SK-N-SH (cell line): ENCODE data around the gene GALNT18. TPM values are rescaled to one million over a fixed set of nuclear protein-coding genes. Genes with fewer than 3 reads are reported as not detected.

ENCODE experiments used
- CTCF ChIA-PET: fragments of 300-600, 350-600 bp; formaldehyde crosslinking; extraction: SDS; loops from one replicate; lab custom pipeline; 2021; lab: Yijun Ruan, JAX
- POLR2A ChIA-PET: fragments of 350-600 bp; sonication (Branson Sonifier 250); formaldehyde crosslinking; extraction: SDS; loops from one replicate; lab custom pipeline; 2020; ENCODE audit warnings: antibody characterized with exemption, inconsistent platforms; lab: Yijun Ruan, JAX
- DNase-seq: peaks from one replicate; pipeline ENCODE4 v3.0.0; 2012
- H2AFZ ChIP-seq: fragments of 200-600 bp; sonication (generic); 2 replicates; pipeline ENCODE4 v1.8.1; 2016; ENCODE audit warnings: antibody characterized with exemption, mild to moderate bottlenecking, low read depth
- H3F3A ChIP-seq: fragments of 200-600 bp; sonication (generic); replicated peaks from 2 replicates; pipeline ENCODE3; 2016; ENCODE audit warnings: antibody characterized with exemption, mild to moderate bottlenecking; ENCODE audit not compliant: insufficient read depth
- H3K27ac ChIP-seq, 2 experiments: fragments of 200-500 bp in 1 of 2; fragments of 200-600 bp in 1 of 2; sonication (Bioruptor generic) in 1 of 2; sonication (generic), shearing (Covaris generic) in 1 of 2; 2 replicates each; pipeline versions ENCODE4 v1.5.1 to v1.6.1; 2014 to 2016; ENCODE audit warnings: low read depth in 2 of 2, inconsistent platforms in 1 of 2, low read length in 1 of 2, mild to moderate bottlenecking in 1 of 2, mixed read lengths in 1 of 2
- H3K27me3 ChIP-seq: fragments of 200-600 bp; sonication (generic), shearing (Covaris generic); 2 replicates; pipeline ENCODE4 v1.6.1; 2016; ENCODE audit warnings: mixed run types; ENCODE audit not compliant: insufficient read depth
- H3K36me3 ChIP-seq, 2 experiments: fragments of 200-500 bp in 1 of 2; fragments of 200-600 bp in 1 of 2; sonication (Bioruptor generic) in 1 of 2; sonication (generic) in 1 of 2; replicated peaks in 1 of 2; 2 replicates each; pipeline versions ENCODE3 to v1.5.1; 2014 to 2016; ENCODE audit warnings: low read length in 1 of 2, mild to moderate bottlenecking in 1 of 2; ENCODE audit not compliant: insufficient read depth in 2 of 2, control insufficient read depth in 1 of 2
- H3K4me1 ChIP-seq, 2 experiments: fragments of 200-500 bp in 1 of 2; fragments of 200-600 bp in 1 of 2; sonication (Bioruptor generic) in 1 of 2; sonication (generic), shearing (Covaris generic) in 1 of 2; 2 replicates each; pipeline versions ENCODE4 v1.5.1 to v1.6.1; 2014 to 2016; ENCODE audit warnings: low read depth in 1 of 2, low read length in 1 of 2, mixed run types in 1 of 2; ENCODE audit not compliant: insufficient read depth in 2 of 2, control insufficient read depth in 1 of 2
- H3K4me2 ChIP-seq: fragments of 200-600 bp; sonication (generic), shearing (Covaris generic); 2 replicates; pipeline ENCODE4 v1.6.1; 2017; ENCODE audit warnings: mixed run types
- H3K4me3 ChIP-seq, 2 experiments: fragments of 200-500 bp in 1 of 2; fragments of 200-600 bp in 1 of 2; sonication (Bioruptor generic) in 1 of 2; sonication (generic), shearing (Covaris generic) in 1 of 2; 2 replicates each; pipeline versions ENCODE4 v1.5.1 to v1.8.1; 2014 to 2016; ENCODE audit warnings: low read depth in 2 of 2, inconsistent platforms in 1 of 2, low read length in 1 of 2, mild to moderate bottlenecking in 1 of 2, mixed read lengths in 1 of 2, moderate library complexity in 1 of 2
- H3K79me2 ChIP-seq: fragments of 200-600 bp; sonication (generic); 2 replicates; pipeline ENCODE4 v1.8.1; 2017; ENCODE audit warnings: mild to moderate bottlenecking; ENCODE audit not compliant: insufficient read depth
- H3K9ac ChIP-seq: fragments of 200-600 bp; sonication (generic); 2 replicates; pipeline ENCODE4 v1.6.1; 2017; ENCODE audit warnings: mixed run types
- H3K9me2 ChIP-seq: fragments of 200-600 bp; sonication (generic); 2 replicates; pipeline ENCODE4 v1.6.1; 2017; ENCODE audit warnings: mixed run types
- H3K9me3 ChIP-seq: fragments of 200-600 bp; sonication (generic); 2 replicates; pipeline ENCODE4 v1.6.1; 2017; ENCODE audit warnings: mixed run types, mild to moderate bottlenecking, moderate library complexity
- H4K20me1 ChIP-seq: fragments of 200-600 bp; sonication (generic); 2 replicates; pipeline ENCODE4 v1.6.1; 2017; ENCODE audit warnings: mild to moderate bottlenecking, mixed run types; ENCODE audit not compliant: insufficient read depth
- CHD2 ChIP-seq: fragments of 150-350 bp; IDR thresholded peaks from 2 replicates; pipeline ENCODE4 v1.6.1; 2018; ENCODE audit warnings: low read length; ENCODE audit not compliant: partially characterized antibody
- ELF1 ChIP-seq: IDR thresholded peaks from 2 replicates; pipeline ENCODE4 v1.4.0; 2012
- FOSL2 ChIP-seq: IDR thresholded peaks from 2 replicates; pipeline ENCODE4 v1.4.0; 2012; ENCODE audit warnings: low read depth, mild to moderate bottlenecking, moderate library complexity, borderline replicate concordance
- FOXJ3 ChIP-seq: sonication (generic); formaldehyde crosslinking; IDR thresholded peaks from 2 replicates; pipeline ENCODE4 v1.5.1; 2020; ENCODE audit warnings: mild to moderate bottlenecking, missing genetic modification reagents
- FOXM1 ChIP-seq: IDR thresholded peaks from 2 replicates; pipeline ENCODE4 v1.4.0; 2012; ENCODE audit warnings: low read depth, mild to moderate bottlenecking
- GATA2 ChIP-seq: sonication (generic); formaldehyde crosslinking; IDR thresholded peaks from 2 replicates; pipeline ENCODE4 v1.5.0; 2020; ENCODE audit warnings: mild to moderate bottlenecking, missing genetic modification reagents
- JUND ChIP-seq: IDR thresholded peaks from 2 replicates; pipeline ENCODE4 v1.4.0; 2012
- MEF2A ChIP-seq: IDR thresholded peaks from 2 replicates; pipeline ENCODE4 v1.4.0; 2012; ENCODE audit warnings: low read depth, borderline replicate concordance
- NFIC ChIP-seq: IDR thresholded peaks from 2 replicates; pipeline ENCODE4 v1.4.0; 2012; ENCODE audit warnings: borderline replicate concordance
- POLR2AphosphoS5 ChIP-seq: IDR thresholded peaks from 2 replicates; pipeline ENCODE4 v1.6.1; 2012; ENCODE audit warnings: low read depth, low read length
- RAD21 ChIP-seq: IDR thresholded peaks from 2 replicates; pipeline ENCODE4 v1.6.1; 2012; ENCODE audit warnings: mild to moderate bottlenecking, low read length
- REST ChIP-seq: IDR thresholded peaks from 2 replicates; pipeline ENCODE4 v1.6.1; 2012; ENCODE audit warnings: mild to moderate bottlenecking, low read depth, low read length, moderate library complexity
- SIN3A ChIP-seq: IDR thresholded peaks from 2 replicates; pipeline ENCODE4 v1.6.1; 2012; ENCODE audit warnings: low read depth, mild to moderate bottlenecking, low read length, moderate library complexity, borderline replicate concordance
- TAF1 ChIP-seq: IDR thresholded peaks from 2 replicates; pipeline ENCODE4 v1.6.1; 2012; ENCODE audit warnings: low read depth, mild to moderate bottlenecking, low read length, moderate library complexity, borderline replicate concordance
- TEAD4 ChIP-seq: IDR thresholded peaks from 2 replicates; pipeline ENCODE4 v1.4.0; 2012; ENCODE audit warnings: mild to moderate bottlenecking, borderline replicate concordance; ENCODE audit not compliant: insufficient read depth
- WGBS: methylation state at CpG from one replicate; pipeline ENCODE4 v1.1.6; 2017; ENCODE audit warnings: low lambda C conversion rate; 5-methylcytosine and 5-hydroxymethylcytosine counted together
- polyA plus RNA-seq, 3 experiments: library from polyadenylated mRNA; depleted of rRNA; stranded (reverse); fragments of >200 nt; gene quantifications; 2 replicates each; pipeline ENCODE4 v1.2.3, GENCODE V29; 2012
- TF ChIP-seq, protein P1 (sequence below): fragments of 150-350 bp; IDR thresholded peaks from 2 replicates; pipeline ENCODE4 v1.6.1; 2017; ENCODE audit warnings: antibody characterized with exemption, low read length, low read depth, borderline replicate concordance
- TF ChIP-seq, protein P2 (sequence below): IDR thresholded peaks from 2 replicates; pipeline ENCODE4 v1.4.0; 2012; ENCODE audit warnings: low read depth, borderline replicate concordance
- TF ChIP-seq, protein P3 (sequence below): IDR thresholded peaks from 2 replicates; pipeline ENCODE4 v1.4.0; 2012; ENCODE audit warnings: low read depth, borderline replicate concordance
- TF ChIP-seq, protein P4 (sequence below): IDR thresholded peaks from 2 replicates; pipeline ENCODE4 v1.4.0; 2012; ENCODE audit warnings: low read depth
- TF ChIP-seq, protein P5 (sequence below): IDR thresholded peaks from 2 replicates; pipeline ENCODE4; 2012

GALNT18 gene
- polyA plus RNA-seq, 1 of the 3 experiments (the other 2 are of a cell fraction): 0.64 TPM

DNA sequence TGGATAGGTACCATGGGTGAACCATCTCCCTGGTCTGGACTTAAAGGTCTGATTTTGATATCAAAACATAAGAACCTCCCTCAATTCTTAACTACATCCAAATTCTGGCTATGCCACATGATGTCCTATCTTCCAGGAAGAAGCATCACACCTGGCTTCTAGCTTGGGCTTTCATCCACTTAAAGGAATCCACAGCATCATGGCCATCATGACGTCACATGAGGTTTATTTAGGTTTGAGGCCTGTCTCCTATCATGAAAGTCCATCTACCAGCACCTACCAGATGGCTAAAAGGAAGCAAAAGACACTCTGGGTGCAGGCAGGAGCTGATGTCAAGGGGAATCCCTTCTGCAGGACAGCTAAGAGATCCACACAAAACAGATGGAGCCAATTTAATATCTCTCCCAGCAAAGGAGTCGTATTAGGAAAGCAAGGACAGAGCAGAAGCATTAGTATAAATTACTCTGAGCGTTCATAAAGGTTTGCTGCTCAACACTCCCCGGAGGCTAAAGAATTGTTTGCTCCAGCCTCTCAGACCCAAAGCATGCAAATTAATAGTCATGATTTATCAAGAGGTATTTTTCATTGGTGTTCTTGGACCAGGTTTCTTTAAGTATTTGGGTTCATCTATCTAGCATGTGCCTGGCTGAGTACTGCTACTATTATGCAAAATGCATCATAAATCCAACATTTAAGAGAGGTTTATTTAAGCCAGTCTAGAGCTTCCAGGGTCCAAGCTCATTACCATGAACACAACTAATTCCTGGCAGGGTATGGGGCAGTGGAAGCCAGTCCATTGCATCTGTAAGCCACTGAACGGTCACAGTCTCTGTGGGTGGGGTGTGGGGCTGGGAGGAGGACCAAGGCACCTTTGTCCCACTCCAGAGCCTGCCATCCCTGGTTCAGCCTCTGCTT, 47.2 kb downstream of the GALNT18 start:
- 40% methylated on average over 5 of the region's 5 CpGs for WGBS

More for the DNA sequence above, 47.2 kb downstream of the GALNT18 start:
- Histone ChIP-seq H3K4me3 (no peak overlapping the region), H3K36me3 (no peaks in the 10 kb centered on the region), H3K9ac (no peak overlapping the region), H3K27me3 (no peaks in the 10 kb centered on the region), H4K20me1 (no peaks in the 10 kb centered on the region), H2AFZ (no peak overlapping the region), H3K9me2 (no peaks in the 10 kb centered on the region), H3K4me1 (peaks cover 0 to 51% of the 10 kb centered on the region in 2 experiments; a peak in 1 of 4 replicates), H3K4me2 (no peak overlapping the region), H3F3A (no peaks in the 10 kb centered on the region), H3K9me3 (no peaks in the 10 kb centered on the region), H3K79me2 (no peaks in the 10 kb centered on the region), H3K27ac (no peak overlapping the region; a peak in 1 of 4 replicates)
- ChIA-PET CTCF (interaction anchor here (0.9 kb wide), 1 partner anchor 11 kb away, joined by 4 read pairs; no protein-coding TSS in a partner anchor), POLR2A (no interaction called here)
- no peak for DNase-seq
- TF ChIP-seq RAD21 (no peak), TAF1 (no peak), FOXM1 (no peak), JUND (no peak), CHD2 (no peak), NFIC (no peak), MEF2A (no peak), SIN3A (no peak), FOSL2 (no peak), TEAD4 (no peak), REST (no peak), GATA2 (CRISPR knock-in tag) (no peak), ELF1 (no peak), FOXJ3 (CRISPR knock-in tag) (no peak), POLR2AphosphoS5 (no peak)
- TF ChIP-seq, protein P1, sequence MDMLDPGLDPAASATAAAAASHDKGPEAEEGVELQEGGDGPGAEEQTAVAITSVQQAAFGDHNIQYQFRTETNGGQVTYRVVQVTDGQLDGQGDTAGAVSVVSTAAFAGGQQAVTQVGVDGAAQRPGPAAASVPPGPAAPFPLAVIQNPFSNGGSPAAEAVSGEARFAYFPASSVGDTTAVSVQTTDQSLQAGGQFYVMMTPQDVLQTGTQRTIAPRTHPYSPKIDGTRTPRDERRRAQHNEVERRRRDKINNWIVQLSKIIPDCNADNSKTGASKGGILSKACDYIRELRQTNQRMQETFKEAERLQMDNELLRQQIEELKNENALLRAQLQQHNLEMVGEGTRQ: no peak
- TF ChIP-seq, protein P2, sequence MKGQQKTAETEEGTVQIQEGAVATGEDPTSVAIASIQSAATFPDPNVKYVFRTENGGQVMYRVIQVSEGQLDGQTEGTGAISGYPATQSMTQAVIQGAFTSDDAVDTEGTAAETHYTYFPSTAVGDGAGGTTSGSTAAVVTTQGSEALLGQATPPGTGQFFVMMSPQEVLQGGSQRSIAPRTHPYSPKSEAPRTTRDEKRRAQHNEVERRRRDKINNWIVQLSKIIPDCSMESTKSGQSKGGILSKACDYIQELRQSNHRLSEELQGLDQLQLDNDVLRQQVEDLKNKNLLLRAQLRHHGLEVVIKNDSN: no peak
- TF ChIP-seq, protein P3, sequence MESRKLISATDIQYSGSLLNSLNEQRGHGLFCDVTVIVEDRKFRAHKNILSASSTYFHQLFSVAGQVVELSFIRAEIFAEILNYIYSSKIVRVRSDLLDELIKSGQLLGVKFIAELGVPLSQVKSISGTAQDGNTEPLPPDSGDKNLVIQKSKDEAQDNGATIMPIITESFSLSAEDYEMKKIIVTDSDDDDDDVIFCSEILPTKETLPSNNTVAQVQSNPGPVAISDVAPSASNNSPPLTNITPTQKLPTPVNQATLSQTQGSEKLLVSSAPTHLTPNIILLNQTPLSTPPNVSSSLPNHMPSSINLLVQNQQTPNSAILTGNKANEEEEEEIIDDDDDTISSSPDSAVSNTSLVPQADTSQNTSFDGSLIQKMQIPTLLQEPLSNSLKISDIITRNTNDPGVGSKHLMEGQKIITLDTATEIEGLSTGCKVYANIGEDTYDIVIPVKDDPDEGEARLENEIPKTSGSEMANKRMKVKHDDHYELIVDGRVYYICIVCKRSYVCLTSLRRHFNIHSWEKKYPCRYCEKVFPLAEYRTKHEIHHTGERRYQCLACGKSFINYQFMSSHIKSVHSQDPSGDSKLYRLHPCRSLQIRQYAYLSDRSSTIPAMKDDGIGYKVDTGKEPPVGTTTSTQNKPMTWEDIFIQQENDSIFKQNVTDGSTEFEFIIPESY: no peak
- TF ChIP-seq, protein P4, sequence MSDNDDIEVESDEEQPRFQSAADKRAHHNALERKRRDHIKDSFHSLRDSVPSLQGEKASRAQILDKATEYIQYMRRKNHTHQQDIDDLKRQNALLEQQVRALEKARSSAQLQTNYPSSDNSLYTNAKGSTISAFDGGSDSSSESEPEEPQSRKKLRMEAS: no peak
- TF ChIP-seq, protein P5, sequence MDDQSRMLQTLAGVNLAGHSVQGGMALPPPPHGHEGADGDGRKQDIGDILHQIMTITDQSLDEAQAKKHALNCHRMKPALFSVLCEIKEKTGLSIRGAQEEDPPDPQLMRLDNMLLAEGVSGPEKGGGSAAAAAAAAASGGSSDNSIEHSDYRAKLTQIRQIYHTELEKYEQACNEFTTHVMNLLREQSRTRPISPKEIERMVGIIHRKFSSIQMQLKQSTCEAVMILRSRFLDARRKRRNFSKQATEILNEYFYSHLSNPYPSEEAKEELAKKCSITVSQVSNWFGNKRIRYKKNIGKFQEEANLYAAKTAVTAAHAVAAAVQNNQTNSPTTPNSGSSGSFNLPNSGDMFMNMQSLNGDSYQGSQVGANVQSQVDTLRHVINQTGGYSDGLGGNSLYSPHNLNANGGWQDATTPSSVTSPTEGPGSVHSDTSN: no peak
